HEK293 (cell line): ENCODE results near the gene C19orf73.

ENCODE experiments used
- CTCF ChIA-PET: fragments of 350-600 bp; formaldehyde crosslinking; extraction: SDS; loops from one replicate; lab custom pipeline; 2021; ENCODE audit warnings: antibody characterized with exemption; lab: Yijun Ruan, JAX
- POLR2A ChIA-PET: fragments of 300-600 bp; formaldehyde crosslinking; extraction: SDS; loops from one replicate; lab custom pipeline; 2020; ENCODE audit warnings: antibody characterized with exemption, inconsistent platforms; lab: Yijun Ruan, JAX
- H3K27ac ChIP-seq: fragments of 200-500 bp; sonication (Bioruptor generic); 2 replicates; pipeline ENCODE4 v1.5.1; 2014; ENCODE audit warnings: low read depth, low read length, control low read depth, inconsistent platforms; ENCODE audit errors: extremely low read depth
- H3K36me3 ChIP-seq, 2 experiments: fragments of 200-500 bp in 1 of 2; sonication (Bioruptor generic) in 1 of 2; 1 replicate in 1 of 2; 2 replicates in 1 of 2; pipeline ENCODE4 v1.5.1; 2014 to 2017; ENCODE audit warnings: inconsistent platforms in 2 of 2, low read length in 2 of 2; ENCODE audit not compliant: control insufficient read depth in 2 of 2, insufficient read depth in 1 of 2
- H3K4me1 ChIP-seq: fragments of 200-500 bp; sonication (Bioruptor generic); 2 replicates; pipeline ENCODE4 v1.5.1; 2014; ENCODE audit warnings: mild to moderate bottlenecking, low read length, inconsistent platforms; ENCODE audit not compliant: control insufficient read depth, insufficient read depth
- H3K4me3 ChIP-seq: 2 replicates; pipeline ENCODE4 v1.5.1; 2011; ENCODE audit warnings: low read depth, mild to moderate bottlenecking, control low read depth, low read length, moderate library complexity
- H3K9me3 ChIP-seq: fragments of 200-500 bp; sonication (Bioruptor generic); 2 replicates; pipeline ENCODE4 v1.5.1; 2014; ENCODE audit warnings: low read depth, low read length, inconsistent platforms; ENCODE audit not compliant: control insufficient read depth, insufficient read depth
- GLIS1 ChIP-seq: fragments of 450-650 bp; formaldehyde crosslinking; IDR thresholded peaks from 2 replicates; pipeline ENCODE4 v1.5.1; 2016; ENCODE audit warnings: missing biosample characterization, missing genetic modification characterization
- KLF10 ChIP-seq: fragments of 450-650 bp; IDR thresholded peaks from 2 replicates; pipeline ENCODE4 v1.5.1; 2018; ENCODE audit warnings: missing biosample characterization, mild to moderate bottlenecking, missing genetic modification characterization
- SCRT2 ChIP-seq: fragments of 450-650 bp; formaldehyde crosslinking; IDR thresholded peaks from 2 replicates; pipeline ENCODE4 v1.5.1; 2016; ENCODE audit warnings: missing biosample characterization, missing genetic modification characterization
- YY2 ChIP-seq: fragments of 450-650 bp; formaldehyde crosslinking; IDR thresholded peaks from 2 replicates; pipeline ENCODE4 v1.5.1; 2016; ENCODE audit warnings: missing biosample characterization, missing genetic modification characterization
- ZBTB17 ChIP-seq: fragments of 450-650 bp; formaldehyde crosslinking; IDR thresholded peaks from 2 replicates; pipeline ENCODE4 v1.5.1; 2016; ENCODE audit warnings: missing biosample characterization, missing genetic modification characterization
- ZBTB21 ChIP-seq: fragments of 450-650 bp; formaldehyde crosslinking; IDR thresholded peaks from 2 replicates; pipeline ENCODE4 v1.5.1; 2017; ENCODE audit warnings: missing biosample characterization, missing genetic modification characterization
- ZFHX2 ChIP-seq: fragments of 450-650 bp; formaldehyde crosslinking; conservative IDR thresholded peaks from 2 replicates; pipeline ENCODE4 v1.5.1; 2016; ENCODE audit warnings: missing biosample characterization, missing genetic modification characterization
- ZIC2 ChIP-seq: fragments of 450-650 bp; formaldehyde crosslinking; IDR thresholded peaks from 2 replicates; pipeline ENCODE4 v1.5.1; 2016; ENCODE audit warnings: missing biosample characterization, missing genetic modification characterization
- ZNF16 ChIP-seq: fragments of 450-650 bp; formaldehyde crosslinking; IDR thresholded peaks from 2 replicates; pipeline ENCODE4 v1.5.1; 2016; ENCODE audit warnings: low read depth, missing biosample characterization, missing genetic modification characterization
- ZNF248 ChIP-seq: fragments of 450-650 bp; formaldehyde crosslinking; IDR thresholded peaks from 2 replicates; pipeline ENCODE4 v1.5.1; 2017; ENCODE audit warnings: missing biosample characterization, missing genetic modification characterization
- ZNF366 ChIP-seq: fragments of 450-650 bp; formaldehyde crosslinking; conservative IDR thresholded peaks from 2 replicates; pipeline ENCODE4 v1.5.1; 2016; ENCODE audit warnings: missing biosample characterization, missing genetic modification characterization
- ZNF37A ChIP-seq: fragments of 450-650 bp; IDR thresholded peaks from 2 replicates; pipeline ENCODE4 v1.5.1; 2018; ENCODE audit warnings: missing biosample characterization, missing genetic modification characterization
- ZXDB ChIP-seq: fragments of 450-650 bp; formaldehyde crosslinking; IDR thresholded peaks from 2 replicates; pipeline ENCODE4 v1.5.1; 2016; ENCODE audit warnings: missing biosample characterization, missing genetic modification characterization
- TF ChIP-seq, protein P1 (sequence below): fragments of 450-650 bp; formaldehyde crosslinking; IDR thresholded peaks from 2 replicates; pipeline ENCODE4 v1.5.1; 2017; ENCODE audit warnings: missing biosample characterization, missing genetic modification characterization
- TF ChIP-seq, protein P2 (sequence below): fragments of 450-650 bp; formaldehyde crosslinking; IDR thresholded peaks from 2 replicates; pipeline ENCODE4 v1.5.1; 2016; ENCODE audit warnings: missing biosample characterization, missing genetic modification characterization
- TF ChIP-seq, protein P3 (sequence below): fragments of 450-650 bp; formaldehyde crosslinking; IDR thresholded peaks from 2 replicates; pipeline ENCODE4 v1.5.1; 2016; ENCODE audit warnings: missing biosample characterization, missing genetic modification characterization
- TF ChIP-seq, protein P4 (sequence below): fragments of 450-650 bp; formaldehyde crosslinking; conservative IDR thresholded peaks from 2 replicates; pipeline ENCODE4 v1.5.1; 2016; ENCODE audit warnings: low read depth, missing biosample characterization, missing genetic modification characterization
- TF ChIP-seq, protein P5 (sequence below): fragments of 450-650 bp; formaldehyde crosslinking; IDR thresholded peaks from 2 replicates; pipeline ENCODE4 v1.5.1; 2017; ENCODE audit warnings: missing biosample characterization, missing genetic modification characterization
- TF ChIP-seq, protein P6 (sequence below): fragments of 450-650 bp; formaldehyde crosslinking; IDR thresholded peaks from 2 replicates; pipeline ENCODE4 v1.5.1; 2016; ENCODE audit warnings: missing biosample characterization, missing genetic modification characterization, borderline replicate concordance

The C19orf73 gene

DNA sequence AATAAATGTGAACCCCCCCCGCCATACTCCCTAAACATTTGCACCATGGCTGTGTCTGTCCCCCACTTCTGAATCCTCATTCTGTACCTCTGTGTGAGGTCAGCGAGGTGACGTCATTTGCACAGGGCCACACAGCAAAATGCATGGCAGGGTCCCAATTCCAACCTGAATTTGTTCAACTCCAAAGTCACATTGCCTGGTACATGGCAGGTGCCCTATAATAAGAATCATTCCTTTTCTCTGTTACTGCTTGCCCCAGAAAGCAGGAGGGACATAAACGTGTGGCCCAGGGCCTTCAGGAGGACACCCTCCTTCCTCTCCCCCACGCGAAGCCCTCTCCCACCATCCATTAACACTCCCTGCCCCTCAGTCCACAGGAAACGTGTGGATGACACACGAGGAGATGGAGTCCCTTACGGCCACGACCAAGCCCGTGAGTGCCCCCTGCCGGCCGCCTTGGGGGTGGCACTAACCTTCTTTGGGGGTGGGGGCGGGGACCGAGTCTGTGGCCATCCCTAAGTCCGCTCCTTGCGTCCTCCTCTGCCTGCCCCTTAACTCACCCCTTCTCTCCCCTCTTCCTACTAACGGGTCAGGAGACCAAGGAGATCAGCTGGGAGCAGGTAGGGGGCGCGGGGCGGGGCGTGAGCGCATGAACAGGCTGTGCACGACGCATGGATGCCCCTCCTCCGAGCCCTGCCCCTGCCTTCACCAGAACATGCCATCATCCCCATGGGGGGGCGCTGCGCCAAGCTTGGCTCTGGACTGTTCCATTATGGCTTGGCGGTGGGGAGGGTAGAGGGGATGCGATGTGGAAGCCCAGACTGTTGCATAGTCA is 26.8 kb upstream of the C19orf73 start (continued):
- TF ChIP-seq ZIC2 (tag by site-specific recombination) (peak; percentile 48; the same call in 1 of the 2 replicates), ZBTB21 (tag by site-specific recombination) (peak; percentile 84), GLIS1 (tag by site-specific recombination) (peak; percentile 69), ZNF366 (tag by site-specific recombination) (peak; percentile 41), KLF10 (0 out of 2 replicates have a peak, but pooled peaks have one; percentile 28), ZNF16 (no peak), ZBTB17 (peak; percentile 71), ZNF37A (tag by site-specific recombination) (no peak), ZXDB (tag by site-specific recombination) (peak; percentile 80), SCRT2 (tag by site-specific recombination) (peak; percentile 86), YY2 (peak; percentile 36; the same call in 1 of the 2 replicates), ZFHX2 (tag by site-specific recombination) (peak; percentile 64)
- TF ChIP-seq, protein P1, sequence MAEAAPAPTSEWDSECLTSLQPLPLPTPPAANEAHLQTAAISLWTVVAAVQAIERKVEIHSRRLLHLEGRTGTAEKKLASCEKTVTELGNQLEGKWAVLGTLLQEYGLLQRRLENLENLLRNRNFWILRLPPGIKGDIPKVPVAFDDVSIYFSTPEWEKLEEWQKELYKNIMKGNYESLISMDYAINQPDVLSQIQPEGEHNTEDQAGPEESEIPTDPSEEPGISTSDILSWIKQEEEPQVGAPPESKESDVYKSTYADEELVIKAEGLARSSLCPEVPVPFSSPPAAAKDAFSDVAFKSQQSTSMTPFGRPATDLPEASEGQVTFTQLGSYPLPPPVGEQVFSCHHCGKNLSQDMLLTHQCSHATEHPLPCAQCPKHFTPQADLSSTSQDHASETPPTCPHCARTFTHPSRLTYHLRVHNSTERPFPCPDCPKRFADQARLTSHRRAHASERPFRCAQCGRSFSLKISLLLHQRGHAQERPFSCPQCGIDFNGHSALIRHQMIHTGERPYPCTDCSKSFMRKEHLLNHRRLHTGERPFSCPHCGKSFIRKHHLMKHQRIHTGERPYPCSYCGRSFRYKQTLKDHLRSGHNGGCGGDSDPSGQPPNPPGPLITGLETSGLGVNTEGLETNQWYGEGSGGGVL (tag by site-specific recombination), result peak; percentile 76
- TF ChIP-seq, protein P2, sequence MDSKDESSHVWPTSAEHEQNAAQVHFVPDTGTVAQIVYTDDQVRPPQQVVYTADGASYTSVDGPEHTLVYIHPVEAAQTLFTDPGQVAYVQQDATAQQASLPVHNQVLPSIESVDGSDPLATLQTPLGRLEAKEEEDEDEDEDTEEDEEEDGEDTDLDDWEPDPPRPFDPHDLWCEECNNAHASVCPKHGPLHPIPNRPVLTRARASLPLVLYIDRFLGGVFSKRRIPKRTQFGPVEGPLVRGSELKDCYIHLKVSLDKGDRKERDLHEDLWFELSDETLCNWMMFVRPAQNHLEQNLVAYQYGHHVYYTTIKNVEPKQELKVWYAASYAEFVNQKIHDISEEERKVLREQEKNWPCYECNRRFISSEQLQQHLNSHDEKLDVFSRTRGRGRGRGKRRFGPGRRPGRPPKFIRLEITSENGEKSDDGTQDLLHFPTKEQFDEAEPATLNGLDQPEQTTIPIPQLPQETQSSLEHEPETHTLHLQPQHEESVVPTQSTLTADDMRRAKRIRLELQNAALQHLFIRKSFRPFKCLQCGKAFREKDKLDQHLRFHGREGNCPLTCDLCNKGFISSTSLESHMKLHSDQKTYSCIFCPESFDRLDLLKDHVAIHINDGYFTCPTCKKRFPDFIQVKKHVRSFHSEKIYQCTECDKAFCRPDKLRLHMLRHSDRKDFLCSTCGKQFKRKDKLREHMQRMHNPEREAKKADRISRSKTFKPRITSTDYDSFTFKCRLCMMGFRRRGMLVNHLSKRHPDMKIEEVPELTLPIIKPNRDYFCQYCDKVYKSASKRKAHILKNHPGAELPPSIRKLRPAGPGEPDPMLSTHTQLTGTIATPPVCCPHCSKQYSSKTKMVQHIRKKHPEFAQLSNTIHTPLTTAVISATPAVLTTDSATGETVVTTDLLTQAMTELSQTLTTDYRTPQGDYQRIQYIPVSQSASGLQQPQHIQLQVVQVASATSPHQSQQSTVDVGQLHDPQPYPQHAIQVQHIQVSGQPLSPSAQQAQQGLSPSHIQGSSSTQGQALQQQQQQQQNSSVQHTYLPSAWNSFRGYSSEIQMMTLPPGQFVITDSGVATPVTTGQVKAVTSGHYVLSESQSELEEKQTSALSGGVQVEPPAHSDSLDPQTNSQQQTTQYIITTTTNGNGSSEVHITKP, result peak; percentile 99
- TF ChIP-seq, protein P3, sequence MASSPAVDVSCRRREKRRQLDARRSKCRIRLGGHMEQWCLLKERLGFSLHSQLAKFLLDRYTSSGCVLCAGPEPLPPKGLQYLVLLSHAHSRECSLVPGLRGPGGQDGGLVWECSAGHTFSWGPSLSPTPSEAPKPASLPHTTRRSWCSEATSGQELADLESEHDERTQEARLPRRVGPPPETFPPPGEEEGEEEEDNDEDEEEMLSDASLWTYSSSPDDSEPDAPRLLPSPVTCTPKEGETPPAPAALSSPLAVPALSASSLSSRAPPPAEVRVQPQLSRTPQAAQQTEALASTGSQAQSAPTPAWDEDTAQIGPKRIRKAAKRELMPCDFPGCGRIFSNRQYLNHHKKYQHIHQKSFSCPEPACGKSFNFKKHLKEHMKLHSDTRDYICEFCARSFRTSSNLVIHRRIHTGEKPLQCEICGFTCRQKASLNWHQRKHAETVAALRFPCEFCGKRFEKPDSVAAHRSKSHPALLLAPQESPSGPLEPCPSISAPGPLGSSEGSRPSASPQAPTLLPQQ (tag by site-specific recombination), result no peak

DNA sequence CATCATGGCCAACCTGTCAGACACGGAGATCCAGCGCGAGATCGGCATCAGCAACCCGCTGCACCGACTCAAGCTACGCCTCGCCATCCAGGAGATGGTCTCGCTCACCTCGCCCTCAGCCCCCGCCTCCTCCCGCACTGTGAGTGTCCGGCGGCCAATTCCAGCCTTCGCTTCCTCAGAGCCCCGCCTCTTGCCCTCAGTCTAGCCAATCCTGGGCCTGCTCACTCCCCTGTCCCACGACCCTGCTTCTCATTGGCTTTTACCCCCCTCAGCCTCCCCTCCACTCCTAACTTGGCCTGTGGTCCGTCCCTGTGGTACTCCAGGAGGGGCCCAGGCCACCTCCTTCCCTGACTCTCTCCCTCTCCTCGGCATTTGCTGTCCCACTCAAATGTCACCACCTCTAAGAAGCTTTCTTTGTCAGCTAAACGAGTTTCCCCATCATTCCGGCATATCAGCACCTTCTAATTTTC is 24.0 kb upstream of the C19orf73 start:
- Histone ChIP-seq H3K27ac (no peak overlapping the region), H3K4me3 (peak overlapping the region; percentile 29), H3K9me3 (no peaks in the 10 kb centered on the region), H3K4me1 (no peaks in the 10 kb centered on the region), H3K36me3 (no peaks in the 10 kb centered on the region; a peak in 1 of 3 replicates)
- ChIA-PET CTCF (interaction anchor here (0.6 to 5.4 kb wide), 3 partner anchors 46 to 738 kb away, joined by 3 to 66 read pairs (median 3); no protein-coding TSS in a partner anchor), POLR2A (interaction anchor here (0.7 to 1.3 kb wide), 3 partner anchors 11 to 56 kb away, joined by 3 to 8 read pairs (median 5); no protein-coding TSS in a partner anchor)
- TF ChIP-seq, protein P4, sequence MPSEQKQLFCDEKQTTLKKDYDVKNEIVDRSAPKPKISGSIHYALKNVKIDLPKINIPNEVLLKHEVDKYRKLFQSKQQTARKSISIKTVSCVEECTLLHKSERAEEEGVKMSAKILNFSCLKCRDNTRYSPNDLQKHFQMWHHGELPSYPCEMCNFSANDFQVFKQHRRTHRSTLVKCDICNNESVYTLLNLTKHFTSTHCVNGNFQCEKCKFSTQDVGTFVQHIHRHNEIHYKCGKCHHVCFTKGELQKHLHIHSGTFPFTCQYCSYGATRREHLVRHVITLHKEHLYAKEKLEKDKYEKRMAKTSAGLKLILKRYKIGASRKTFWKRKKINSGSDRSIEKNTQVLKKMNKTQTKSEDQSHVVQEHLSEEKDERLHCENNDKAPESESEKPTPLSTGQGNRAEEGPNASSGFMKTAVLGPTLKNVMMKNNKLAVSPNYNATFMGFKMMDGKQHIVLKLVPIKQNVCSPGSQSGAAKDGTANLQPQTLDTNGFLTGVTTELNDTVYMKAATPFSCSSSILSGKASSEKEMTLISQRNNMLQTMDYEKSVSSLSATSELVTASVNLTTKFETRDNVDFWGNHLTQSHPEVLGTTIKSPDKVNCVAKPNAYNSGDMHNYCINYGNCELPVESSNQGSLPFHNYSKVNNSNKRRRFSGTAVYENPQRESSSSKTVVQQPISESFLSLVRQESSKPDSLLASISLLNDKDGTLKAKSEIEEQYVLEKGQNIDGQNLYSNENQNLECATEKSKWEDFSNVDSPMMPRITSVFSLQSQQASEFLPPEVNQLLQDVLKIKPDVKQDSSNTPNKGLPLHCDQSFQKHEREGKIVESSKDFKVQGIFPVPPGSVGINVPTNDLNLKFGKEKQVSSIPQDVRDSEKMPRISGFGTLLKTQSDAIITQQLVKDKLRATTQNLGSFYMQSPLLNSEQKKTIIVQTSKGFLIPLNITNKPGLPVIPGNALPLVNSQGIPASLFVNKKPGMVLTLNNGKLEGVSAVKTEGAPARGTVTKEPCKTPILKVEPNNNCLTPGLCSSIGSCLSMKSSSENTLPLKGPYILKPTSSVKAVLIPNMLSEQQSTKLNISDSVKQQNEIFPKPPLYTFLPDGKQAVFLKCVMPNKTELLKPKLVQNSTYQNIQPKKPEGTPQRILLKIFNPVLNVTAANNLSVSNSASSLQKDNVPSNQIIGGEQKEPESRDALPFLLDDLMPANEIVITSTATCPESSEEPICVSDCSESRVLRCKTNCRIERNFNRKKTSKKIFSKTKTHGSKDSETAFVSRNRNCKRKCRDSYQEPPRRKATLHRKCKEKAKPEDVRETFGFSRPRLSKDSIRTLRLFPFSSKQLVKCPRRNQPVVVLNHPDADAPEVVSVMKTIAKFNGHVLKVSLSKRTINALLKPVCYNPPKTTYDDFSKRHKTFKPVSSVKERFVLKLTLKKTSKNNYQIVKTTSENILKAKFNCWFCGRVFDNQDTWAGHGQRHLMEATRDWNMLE (tag by site-specific recombination), result no peak
- TF ChIP-seq, protein P5, sequence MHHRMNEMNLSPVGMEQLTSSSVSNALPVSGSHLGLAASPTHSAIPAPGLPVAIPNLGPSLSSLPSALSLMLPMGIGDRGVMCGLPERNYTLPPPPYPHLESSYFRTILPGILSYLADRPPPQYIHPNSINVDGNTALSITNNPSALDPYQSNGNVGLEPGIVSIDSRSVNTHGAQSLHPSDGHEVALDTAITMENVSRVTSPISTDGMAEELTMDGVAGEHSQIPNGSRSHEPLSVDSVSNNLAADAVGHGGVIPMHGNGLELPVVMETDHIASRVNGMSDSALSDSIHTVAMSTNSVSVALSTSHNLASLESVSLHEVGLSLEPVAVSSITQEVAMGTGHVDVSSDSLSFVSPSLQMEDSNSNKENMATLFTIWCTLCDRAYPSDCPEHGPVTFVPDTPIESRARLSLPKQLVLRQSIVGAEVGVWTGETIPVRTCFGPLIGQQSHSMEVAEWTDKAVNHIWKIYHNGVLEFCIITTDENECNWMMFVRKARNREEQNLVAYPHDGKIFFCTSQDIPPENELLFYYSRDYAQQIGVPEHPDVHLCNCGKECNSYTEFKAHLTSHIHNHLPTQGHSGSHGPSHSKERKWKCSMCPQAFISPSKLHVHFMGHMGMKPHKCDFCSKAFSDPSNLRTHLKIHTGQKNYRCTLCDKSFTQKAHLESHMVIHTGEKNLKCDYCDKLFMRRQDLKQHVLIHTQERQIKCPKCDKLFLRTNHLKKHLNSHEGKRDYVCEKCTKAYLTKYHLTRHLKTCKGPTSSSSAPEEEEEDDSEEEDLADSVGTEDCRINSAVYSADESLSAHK (tag by site-specific recombination), result no peak
- no peak for TF ChIP-seq ZNF248
- TF ChIP-seq, protein P6, sequence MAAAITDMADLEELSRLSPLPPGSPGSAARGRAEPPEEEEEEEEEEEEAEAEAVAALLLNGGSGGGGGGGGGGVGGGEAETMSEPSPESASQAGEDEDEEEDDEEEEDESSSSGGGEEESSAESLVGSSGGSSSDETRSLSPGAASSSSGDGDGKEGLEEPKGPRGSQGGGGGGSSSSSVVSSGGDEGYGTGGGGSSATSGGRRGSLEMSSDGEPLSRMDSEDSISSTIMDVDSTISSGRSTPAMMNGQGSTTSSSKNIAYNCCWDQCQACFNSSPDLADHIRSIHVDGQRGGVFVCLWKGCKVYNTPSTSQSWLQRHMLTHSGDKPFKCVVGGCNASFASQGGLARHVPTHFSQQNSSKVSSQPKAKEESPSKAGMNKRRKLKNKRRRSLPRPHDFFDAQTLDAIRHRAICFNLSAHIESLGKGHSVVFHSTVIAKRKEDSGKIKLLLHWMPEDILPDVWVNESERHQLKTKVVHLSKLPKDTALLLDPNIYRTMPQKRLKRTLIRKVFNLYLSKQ (tag by site-specific recombination), result no peak
